GM12878 (cell line): ENCODE measurements around the gene TRABD2A. TPM values are rescaled to one million over a fixed set of nuclear protein-coding genes. Genes with fewer than 3 reads are reported as not detected.
A peak's percentile ranks its signal among the peaks of the same experiment; 100 is the strongest.

Source experiments
- ATAC-seq: fragments of 200-7000 bp; cut with Tn5 transposase; 3 replicates; pipeline ENCODE4 v1.9.1; 2020; ENCODE audit warnings: mild to moderate bottlenecking, moderate library complexity
- BruUV-seq: library from RNA; stranded (reverse); fragments of 400-500 nt; replicated peaks from 2 replicates; lab custom pipeline; 2021; lab: Mats Ljungman, UMichigan
- CTCF ChIA-PET: fragments of 300-600 bp; sonication (Branson Sonifier 250); formaldehyde crosslinking; extraction: SDS; loops from one replicate; lab custom pipeline; 2021; ENCODE audit warnings: inconsistent platforms; lab: Yijun Ruan, JAX
- POLR2A ChIA-PET: fragments of 350-600 bp; formaldehyde crosslinking; extraction: SDS; loops from one replicate; lab custom pipeline; 2021; ENCODE audit warnings: inconsistent platforms; lab: Charles Lee
- RAD21 ChIA-PET: fragments of 300-600 bp; sonication (Branson Sonifier 250); formaldehyde crosslinking; loops from one replicate; lab custom pipeline; 2023; ENCODE audit warnings: antibody characterized with exemption; ENCODE audit not compliant: unreplicated experiment; lab: Charles Lee
- SMC1A ChIA-PET: fragments of 300-600 bp; sonication (Branson Sonifier 250); formaldehyde crosslinking; loops from one replicate; lab custom pipeline; 2023; ENCODE audit not compliant: unreplicated experiment, uncharacterized antibody; lab: Charles Lee
- DNase-seq: peaks from one replicate; pipeline ENCODE4 v3.0.0-alpha.2; 2011; ENCODE audit warnings: low read depth, low spot score
- FAIRE-seq: peaks from 3 replicates; lab custom pipeline; 2011; peaks lifted over from hg19 to GRCh38; lab: Jason Lieb, UNC
- H2AFZ ChIP-seq: 2 replicates; pipeline ENCODE4 v1.6.0; 2011; ENCODE audit warnings: low read depth, low read length, control low read depth; ENCODE audit not compliant: control insufficient read depth
- H3K27ac ChIP-seq: 2 replicates; pipeline ENCODE4 v1.5.1; 2011; ENCODE audit warnings: control low read depth; ENCODE audit not compliant: control insufficient read depth, insufficient read depth
- H3K27me3 ChIP-seq, 2 experiments: replicated peaks in 1 of 2; 2 replicates each; pipeline versions ENCODE4 v1.6.0 to v1.6.1; 2011; ENCODE audit warnings: low read length in 1 of 2; ENCODE audit not compliant: control insufficient read depth in 2 of 2, insufficient read depth in 2 of 2
- H3K36me3 ChIP-seq, 2 experiments: 2 replicates each; pipeline ENCODE4 v1.5.1; 2011; ENCODE audit warnings: low read length in 1 of 2; ENCODE audit not compliant: control insufficient read depth in 2 of 2, insufficient read depth in 2 of 2
- H3K4me1 ChIP-seq: 2 replicates; pipeline ENCODE4 v1.6.1; 2011; ENCODE audit warnings: mild to moderate bottlenecking, low read length, moderate library complexity, mixed read lengths; ENCODE audit not compliant: control insufficient read depth, insufficient read depth
- H3K4me2 ChIP-seq: 2 replicates; pipeline ENCODE4 v1.6.0; 2011; ENCODE audit warnings: control low read depth; ENCODE audit not compliant: control insufficient read depth, insufficient read depth
- H3K4me3 ChIP-seq: fragments of 200-600 bp; sonication (generic); 2 replicates; pipeline ENCODE4 v1.5.1; 2016
- H3K79me2 ChIP-seq: 2 replicates; pipeline ENCODE4 v1.6.0; 2011; ENCODE audit warnings: low read length; ENCODE audit not compliant: control insufficient read depth, insufficient read depth
- H3K9ac ChIP-seq: 2 replicates; pipeline ENCODE4 v1.8.0; 2011; ENCODE audit warnings: low read length, control low read depth, mixed read lengths; ENCODE audit not compliant: control insufficient read depth, insufficient read depth
- H3K9me3 ChIP-seq: replicated peaks from 3 replicates; pipeline ENCODE4 v1.5.1; 2011; ENCODE audit warnings: mild to moderate bottlenecking, low read length; ENCODE audit not compliant: control insufficient read depth, insufficient read depth
- H4K20me1 ChIP-seq: 2 replicates; pipeline ENCODE4 v1.6.0; 2011; ENCODE audit not compliant: control insufficient read depth, insufficient read depth
- CHD4 ChIP-seq: fragments of 200-600 bp; sonication (generic); IDR thresholded peaks from 2 replicates; pipeline ENCODE4 v1.6.1; 2016; ENCODE audit warnings: mild to moderate bottlenecking
- CREB1 ChIP-seq: IDR thresholded peaks from 2 replicates; pipeline ENCODE4 v1.6.1; 2012; ENCODE audit warnings: low read depth, mild to moderate bottlenecking, inconsistent platforms
- IKZF1 ChIP-seq: fragments of 450-650 bp; conservative IDR thresholded peaks from 2 replicates; pipeline ENCODE4 v1.6.1; 2017; ENCODE audit warnings: antibody characterized with exemption, mild to moderate bottlenecking
- IRF4 ChIP-seq: IDR thresholded peaks from 2 replicates; pipeline ENCODE4 v1.6.1; 2011; ENCODE audit warnings: low read depth, low read length
- MYB ChIP-seq: fragments of 150-350 bp; IDR thresholded peaks from 2 replicates; pipeline ENCODE4 v1.6.1; 2014; ENCODE audit warnings: mild to moderate bottlenecking, low read depth, low read length, borderline replicate concordance
- NBN ChIP-seq: fragments of 450-650 bp; IDR thresholded peaks from 2 replicates; pipeline ENCODE4 v1.6.1; 2016
- NRF1 ChIP-seq: conservative IDR thresholded peaks from 2 replicates; pipeline ENCODE4 v1.6.1; 2011; ENCODE audit warnings: mild to moderate bottlenecking, low read depth, low read length, improper control_type of control experiment
- POU2F2 ChIP-seq: IDR thresholded peaks from 3 replicates; pipeline ENCODE4 v1.6.1; 2011; ENCODE audit warnings: low read depth, mild to moderate bottlenecking, low read length, borderline replicate concordance
- TCF12 ChIP-seq: IDR thresholded peaks from 2 replicates; pipeline ENCODE4 v1.6.1; 2011; ENCODE audit warnings: low read depth, mild to moderate bottlenecking, low read length
- WGBS: methylation state at CpG from one replicate; pipeline ENCODE4 v1.1.6; 2016; ENCODE audit warnings: low lambda C conversion rate; ENCODE audit not compliant: insufficient replicate concordance, insufficient coverage; ENCODE audit errors: missing lambda C conversion rate; 5-methylcytosine and 5-hydroxymethylcytosine counted together
- in situ Hi-C: fragments of 300-500 bp; cut with MboI; formaldehyde crosslinking; loops from 9 replicates; pipeline ENCODE4 v1.14.3; 2018; ENCODE audit warnings: mixed read lengths
- intact Hi-C: fragments of 100-400 bp; cut with micrococcal nuclease; formaldehyde crosslinking; loops from one replicate; pipeline ENCODE4 v1.14.2; 2022; ENCODE audit not compliant: unreplicated experiment
- polyA plus RNA-seq, 11 experiments: library from polyadenylated mRNA; depleted of rRNA in 4 of 11; unstranded in 6 of 11; stranded (reverse) in 5 of 11; fragments of >200 nt; fragmentation: Nextera tagmentation in 4 of 11; fragmentation: Illumina TruSeq in 1 of 11; extraction: Ambion mirVana in 4 of 11; extraction: Trizol in 1 of 11; gene quantifications; 1 replicate in 1 of 11; 2 replicates in 10 of 11; pipeline versions ENCODE4 v1.2.1 to v1.2.3, GENCODE V29; 2011 to 2016; ENCODE audit warnings: inconsistent platforms in 2 of 11, missing spikeins in 2 of 11, low read depth in 1 of 11
- total RNA-seq, 4 experiments: library from RNA; depleted of rRNA in 3 of 4; stranded (reverse); fragments of >200 nt in 3 of 4; fragmentation: Illumina TruSeq in 1 of 4; extraction: Trizol in 1 of 4; gene quantifications; 2 replicates each; pipeline versions ENCODE4 v1.2.1 to v1.2.3, GENCODE V29; 2013 to 2021
- TF ChIP-seq, protein P1 (sequence below), 3 experiments: IDR thresholded peaks in 2 of 3; conservative IDR thresholded peaks in 1 of 3; 2 replicates each; pipeline ENCODE4 v1.5.1; 2011; ENCODE audit warnings: low read depth in 3 of 3, low read length in 3 of 3, mild to moderate bottlenecking in 3 of 3, control low read depth in 2 of 3, moderate library complexity in 2 of 3, inconsistent platforms in 1 of 3, mixed read lengths in 1 of 3; ENCODE audit not compliant: control insufficient read depth in 2 of 3, insufficient read depth in 1 of 3; ENCODE audit errors: extremely low read depth in 1 of 3
- TF ChIP-seq, protein P2 (sequence below): IDR thresholded peaks from 2 replicates; pipeline ENCODE4 v1.6.1; 2011; ENCODE audit warnings: borderline replicate concordance, low read depth, mild to moderate bottlenecking, moderate library complexity, low read length; ENCODE audit not compliant: insufficient read depth, poor library complexity, severe bottlenecking
- TF ChIP-seq, protein P3 (sequence below): fragments of 450-650 bp; IDR thresholded peaks from 2 replicates; pipeline ENCODE4 v1.6.1; 2017; ENCODE audit warnings: mild to moderate bottlenecking
- TF ChIP-seq, protein P4 (sequence below): fragments of 450-650 bp; IDR thresholded peaks from 2 replicates; pipeline ENCODE4 v1.6.1; 2014; ENCODE audit warnings: mild to moderate bottlenecking

The TRABD2A gene
- total and polyA plus RNA-seq, 10 of the 15 experiments (the other 5 are each of a cell fraction or from before 2014, with no cell fraction given): 1.4 to 7.6 (median 4.1) TPM

DNA sequence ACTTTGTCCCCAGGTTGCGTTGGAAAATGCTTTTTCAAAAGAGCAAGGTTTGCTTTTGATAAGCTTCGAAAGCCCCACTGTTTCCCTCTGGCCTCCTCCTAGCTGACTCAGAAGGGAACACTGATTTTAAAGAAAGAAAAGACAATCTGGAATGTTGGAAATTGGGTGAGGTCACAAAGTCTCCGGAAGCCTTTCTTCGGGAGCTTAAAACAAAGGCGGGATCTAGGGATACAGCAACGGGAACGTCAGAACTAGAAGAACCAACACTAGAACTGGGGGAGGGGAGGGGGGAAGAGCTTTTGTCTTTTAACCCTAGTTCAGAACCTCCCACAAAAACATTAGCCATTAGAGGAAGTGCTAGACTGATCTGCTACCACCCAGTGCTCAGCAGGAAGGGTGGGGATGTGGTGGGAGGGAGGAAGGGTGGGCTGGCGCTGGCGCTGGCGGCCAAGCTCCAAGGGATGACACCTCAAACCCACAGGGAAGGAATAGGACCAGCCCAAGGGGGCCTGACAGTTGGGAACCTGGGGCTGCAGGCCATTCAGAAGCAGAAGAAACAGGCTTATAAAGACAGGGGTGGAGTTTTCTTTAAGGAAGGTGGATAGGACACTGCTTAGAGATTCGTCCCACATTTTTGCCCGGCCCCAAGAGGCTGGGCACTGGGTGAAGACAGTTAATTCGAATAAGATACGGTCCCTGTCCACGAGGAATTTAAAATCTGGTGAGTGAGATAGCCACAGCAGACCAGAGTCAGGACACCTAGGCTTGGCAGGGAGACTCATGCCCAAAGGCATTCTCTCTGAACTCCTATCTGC lies 26.2 kb upstream of the TRABD2A start (continued):
- TF ChIP-seq TCF12: no peak
- TF ChIP-seq, protein P1, sequence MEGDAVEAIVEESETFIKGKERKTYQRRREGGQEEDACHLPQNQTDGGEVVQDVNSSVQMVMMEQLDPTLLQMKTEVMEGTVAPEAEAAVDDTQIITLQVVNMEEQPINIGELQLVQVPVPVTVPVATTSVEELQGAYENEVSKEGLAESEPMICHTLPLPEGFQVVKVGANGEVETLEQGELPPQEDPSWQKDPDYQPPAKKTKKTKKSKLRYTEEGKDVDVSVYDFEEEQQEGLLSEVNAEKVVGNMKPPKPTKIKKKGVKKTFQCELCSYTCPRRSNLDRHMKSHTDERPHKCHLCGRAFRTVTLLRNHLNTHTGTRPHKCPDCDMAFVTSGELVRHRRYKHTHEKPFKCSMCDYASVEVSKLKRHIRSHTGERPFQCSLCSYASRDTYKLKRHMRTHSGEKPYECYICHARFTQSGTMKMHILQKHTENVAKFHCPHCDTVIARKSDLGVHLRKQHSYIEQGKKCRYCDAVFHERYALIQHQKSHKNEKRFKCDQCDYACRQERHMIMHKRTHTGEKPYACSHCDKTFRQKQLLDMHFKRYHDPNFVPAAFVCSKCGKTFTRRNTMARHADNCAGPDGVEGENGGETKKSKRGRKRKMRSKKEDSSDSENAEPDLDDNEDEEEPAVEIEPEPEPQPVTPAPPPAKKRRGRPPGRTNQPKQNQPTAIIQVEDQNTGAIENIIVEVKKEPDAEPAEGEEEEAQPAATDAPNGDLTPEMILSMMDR (IDR thresholded peaks at IDR 0.05 in 2 of 3, conservative IDR thresholded peaks at IDR 0.05 in 1 of 3; ENCODE audit: control insufficient read depth in 2 of 3, extremely low read depth in 1 of 3, insufficient read depth in 1 of 3, low read depth in 3 of 3, low read length in 3 of 3): no peak
- TF ChIP-seq, protein P2, sequence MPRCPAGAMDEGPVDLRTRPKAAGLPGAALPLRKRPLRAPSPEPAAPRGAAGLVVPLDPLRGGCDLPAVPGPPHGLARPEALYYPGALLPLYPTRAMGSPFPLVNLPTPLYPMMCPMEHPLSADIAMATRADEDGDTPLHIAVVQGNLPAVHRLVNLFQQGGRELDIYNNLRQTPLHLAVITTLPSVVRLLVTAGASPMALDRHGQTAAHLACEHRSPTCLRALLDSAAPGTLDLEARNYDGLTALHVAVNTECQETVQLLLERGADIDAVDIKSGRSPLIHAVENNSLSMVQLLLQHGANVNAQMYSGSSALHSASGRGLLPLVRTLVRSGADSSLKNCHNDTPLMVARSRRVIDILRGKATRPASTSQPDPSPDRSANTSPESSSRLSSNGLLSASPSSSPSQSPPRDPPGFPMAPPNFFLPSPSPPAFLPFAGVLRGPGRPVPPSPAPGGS: no peak

DNA sequence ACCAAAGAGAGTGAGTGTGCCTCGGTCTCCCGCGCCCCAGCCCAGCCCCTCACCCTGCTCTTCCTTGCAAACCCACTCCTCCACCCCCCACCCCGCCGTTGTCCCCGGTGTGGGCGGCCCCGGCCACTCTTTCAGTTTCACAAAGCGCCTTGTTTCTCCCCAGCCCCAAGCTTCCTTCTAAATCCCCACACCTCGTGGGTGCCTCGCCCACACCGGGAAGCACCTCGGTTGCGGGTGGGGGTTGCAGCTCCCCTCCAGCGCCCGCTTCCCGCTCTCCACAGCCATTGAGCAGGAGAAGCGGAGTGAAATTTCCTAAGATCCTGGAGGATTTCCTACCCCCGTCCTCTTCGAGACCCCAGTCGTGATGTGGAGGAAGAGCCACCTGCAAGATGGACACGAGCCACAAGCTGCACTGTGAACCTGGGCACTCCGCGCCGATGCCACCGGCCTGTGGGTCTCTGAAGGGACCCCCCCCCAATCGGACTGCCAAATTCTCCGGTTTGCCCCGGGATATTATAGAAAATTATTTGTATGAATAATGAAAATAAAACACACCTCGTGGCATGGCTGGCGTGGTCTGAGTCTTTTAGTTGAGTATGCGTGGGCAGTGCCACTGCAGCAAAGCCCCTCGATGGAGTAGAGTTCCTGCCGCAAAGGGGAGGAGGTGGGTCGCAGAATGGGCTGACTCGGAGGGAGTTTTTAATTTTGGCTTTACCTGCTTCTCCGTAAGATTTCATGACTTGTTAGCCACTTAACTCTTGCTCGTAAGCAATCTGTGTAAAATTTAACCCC lies 25.4 kb upstream of the TRABD2A start:
- peak overlapping the region; percentile 62 for H3K27ac ChIP-seq
- BruUV-seq: TSS peak; percentile 99
- RAD21 ChIA-PET: interaction anchor here (1.0 to 4.3 kb wide), 16 partner anchors 9 to 409 kb away, joined by 3 to 67 read pairs (median 8); partner anchors contain the start of genes KCMF1 and TRABD2A
- H3K9ac ChIP-seq: peak overlapping the region; percentile 87
- WGBS: under 1% methylated on average over 31 of the region's 38 CpGs
- no peaks in the 10 kb centered on the region for H4K20me1 ChIP-seq
- POLR2A ChIA-PET: interaction anchor here (0.6 to 5.2 kb wide), 15 partner anchors 8 to 121 kb away, joined by 3 to 71 read pairs (median 10); partner anchors contain the start of gene TRABD2A
- intact Hi-C loops (loop anchor here (2.0 kb wide), 1 partner anchor 14 kb away; no protein-coding TSS in a partner anchor), in situ Hi-C loops (no loop called here)
- H3K79me2 ChIP-seq: peaks cover 20% of the 10 kb centered on the region
- peak overlapping the region; percentile 85 for H3K4me2 ChIP-seq
- FAIRE-seq (no peak), DNase-seq (no peak), ATAC-seq (peak; percentile 62)
- H2AFZ ChIP-seq: no peak overlapping the region
- no peaks in the 10 kb centered on the region for H3K36me3 ChIP-seq
- SMC1A ChIA-PET: interaction anchor here (0.6 to 6.0 kb wide), 18 partner anchors 8 to 106 kb away, joined by 3 to 52 read pairs (median 4); partner anchors contain the start of gene TRABD2A
- H3K9me3 ChIP-seq: no peaks in the 10 kb centered on the region; the same call in 2 of the 3 replicates
- CTCF ChIA-PET: interaction anchor here (0.6 to 3.4 kb wide), 19 partner anchors 8 to 452 kb away, joined by 3 to 37 read pairs (median 4); partner anchors contain the start of gene TRABD2A
- H3K4me1 ChIP-seq: peaks cover 20% of the 10 kb centered on the region
- H3K4me3 ChIP-seq: peak overlapping the region; percentile 99
- H3K27me3 ChIP-seq: no peaks in the 10 kb centered on the region
- TF ChIP-seq MYB: no peak
- no peak; the same call in 2 of the 3 replicates for TF ChIP-seq POU2F2
- TF ChIP-seq IKZF1: peak; percentile 85
- peak; percentile 51; the same call in 1 of the 2 replicates for TF ChIP-seq NBN
- TF ChIP-seq NRF1: no peak
- no peak for TF ChIP-seq IRF4
- TF ChIP-seq CHD4: no peak
- TF ChIP-seq, protein P3, sequence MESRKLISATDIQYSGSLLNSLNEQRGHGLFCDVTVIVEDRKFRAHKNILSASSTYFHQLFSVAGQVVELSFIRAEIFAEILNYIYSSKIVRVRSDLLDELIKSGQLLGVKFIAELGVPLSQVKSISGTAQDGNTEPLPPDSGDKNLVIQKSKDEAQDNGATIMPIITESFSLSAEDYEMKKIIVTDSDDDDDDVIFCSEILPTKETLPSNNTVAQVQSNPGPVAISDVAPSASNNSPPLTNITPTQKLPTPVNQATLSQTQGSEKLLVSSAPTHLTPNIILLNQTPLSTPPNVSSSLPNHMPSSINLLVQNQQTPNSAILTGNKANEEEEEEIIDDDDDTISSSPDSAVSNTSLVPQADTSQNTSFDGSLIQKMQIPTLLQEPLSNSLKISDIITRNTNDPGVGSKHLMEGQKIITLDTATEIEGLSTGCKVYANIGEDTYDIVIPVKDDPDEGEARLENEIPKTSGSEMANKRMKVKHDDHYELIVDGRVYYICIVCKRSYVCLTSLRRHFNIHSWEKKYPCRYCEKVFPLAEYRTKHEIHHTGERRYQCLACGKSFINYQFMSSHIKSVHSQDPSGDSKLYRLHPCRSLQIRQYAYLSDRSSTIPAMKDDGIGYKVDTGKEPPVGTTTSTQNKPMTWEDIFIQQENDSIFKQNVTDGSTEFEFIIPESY: no peak
- TF ChIP-seq, protein P4, sequence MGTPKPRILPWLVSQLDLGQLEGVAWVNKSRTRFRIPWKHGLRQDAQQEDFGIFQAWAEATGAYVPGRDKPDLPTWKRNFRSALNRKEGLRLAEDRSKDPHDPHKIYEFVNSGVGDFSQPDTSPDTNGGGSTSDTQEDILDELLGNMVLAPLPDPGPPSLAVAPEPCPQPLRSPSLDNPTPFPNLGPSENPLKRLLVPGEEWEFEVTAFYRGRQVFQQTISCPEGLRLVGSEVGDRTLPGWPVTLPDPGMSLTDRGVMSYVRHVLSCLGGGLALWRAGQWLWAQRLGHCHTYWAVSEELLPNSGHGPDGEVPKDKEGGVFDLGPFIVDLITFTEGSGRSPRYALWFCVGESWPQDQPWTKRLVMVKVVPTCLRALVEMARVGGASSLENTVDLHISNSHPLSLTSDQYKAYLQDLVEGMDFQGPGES: no peak
- 0 out of 2 replicates have a peak, but pooled peaks have one; percentile 14 for TF ChIP-seq CREB1
